Upper lobe of right lung (tissue), 1 donor: ENCODE results near the gene RIN2. TPM values are rescaled to one million over a fixed set of nuclear protein-coding genes. Genes with fewer than 3 reads are reported as not detected.

Experiments
- ATAC-seq: fragments of 200-7000 bp; cut with Tn5 transposase; one replicate; pipeline ENCODE4 v1.9.1; 2020; ENCODE audit warnings: mild to moderate bottlenecking, moderate library complexity
- DNase-seq: peaks from one replicate; pipeline ENCODE4 v3.0.0-alpha.2; 2020
- H3K27ac ChIP-seq: fragments of 200-600 bp; one replicate; pipeline ENCODE4 v1.8.0; 2022
- H3K27me3 ChIP-seq: fragments of 200-600 bp; one replicate; pipeline ENCODE4 v1.8.0; 2022; ENCODE audit warnings: mild to moderate bottlenecking
- H3K36me3 ChIP-seq: fragments of 200-600 bp; one replicate; pipeline ENCODE4 v1.8.0; 2022
- H3K4me1 ChIP-seq: fragments of 200-600 bp; one replicate; pipeline ENCODE4 v1.8.0; 2022
- H3K4me3 ChIP-seq: fragments of 200-600 bp; one replicate; pipeline ENCODE4 v1.8.0; 2022; ENCODE audit warnings: mild to moderate bottlenecking
- H3K9me3 ChIP-seq: fragments of 200-600 bp; one replicate; pipeline ENCODE4 v1.8.0; 2022
- intact Hi-C: fragments of 100-400 bp; cut with DNase I; formaldehyde crosslinking; loops from one replicate; pipeline ENCODE4 v1.11.0; 2022
- total RNA-seq: library from RNA; stranded (reverse); fragmentation: NEBNext Ultra II Directional; extraction: Animal tissue kit (Norgen Biotek cat#: 25700); gene quantifications from one replicate; pipeline ENCODE4 v1.2.1, GENCODE V29; 2021
- TF ChIP-seq, protein P1 (sequence below): fragments of 200-600 bp; IDR thresholded peaks from one replicate; pipeline ENCODE4 v1.8.0; 2022; ENCODE audit warnings: antibody characterized with exemption
- donor health status: DM: no; HTN: yes; CAD: no; lungs with severe emphysema.

RIN2 gene
- total RNA-seq, 1 donor from 2014 or later, result 116 TPM

DNA sequence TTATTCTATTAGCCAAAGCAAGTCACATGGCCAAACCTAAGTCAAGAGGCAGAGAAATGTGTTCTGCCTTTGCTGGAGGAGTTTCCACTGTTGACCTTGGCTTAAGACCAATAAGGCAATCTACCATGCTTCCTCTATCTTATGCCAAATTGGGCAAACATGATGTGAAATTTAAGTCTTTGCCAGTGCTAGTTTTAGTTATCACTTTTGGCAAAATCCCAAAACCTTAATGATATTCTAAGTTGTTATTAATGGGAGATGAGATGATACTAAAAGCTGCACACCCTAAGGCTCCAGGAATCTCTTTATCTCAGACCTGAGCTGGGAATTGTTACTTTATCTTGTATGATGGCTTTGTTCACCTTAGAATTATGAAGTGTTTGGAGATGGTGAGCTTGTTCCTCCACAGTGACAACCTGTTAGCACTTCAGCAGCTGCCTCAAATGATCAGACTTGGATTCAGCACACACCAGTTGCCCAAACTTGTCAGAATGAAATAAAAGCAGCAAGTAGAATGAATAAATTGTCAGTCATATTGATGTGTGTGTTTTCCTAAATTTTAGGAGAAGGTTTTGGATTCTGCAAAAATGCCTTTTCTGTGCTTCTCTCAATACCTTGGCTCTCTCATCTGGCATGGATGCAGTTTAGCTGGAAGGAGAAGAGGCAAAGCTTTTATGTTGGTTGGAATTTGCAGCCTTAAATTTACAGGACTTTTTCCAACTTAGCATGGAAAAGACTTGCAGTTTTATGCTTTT, 49.3 kb downstream of the RIN2 start:
- Histone ChIP-seq H3K36me3 (no peaks in the 10 kb centered on the region), H3K27me3 (no peaks in the 10 kb centered on the region), H3K9me3 (no peaks in the 10 kb centered on the region), H3K27ac (no peak overlapping the region), H3K4me3 (no peak overlapping the region), H3K4me1 (peaks cover 19% of the 10 kb centered on the region)
- DNase-seq, result no peak
- TF ChIP-seq, protein P1, sequence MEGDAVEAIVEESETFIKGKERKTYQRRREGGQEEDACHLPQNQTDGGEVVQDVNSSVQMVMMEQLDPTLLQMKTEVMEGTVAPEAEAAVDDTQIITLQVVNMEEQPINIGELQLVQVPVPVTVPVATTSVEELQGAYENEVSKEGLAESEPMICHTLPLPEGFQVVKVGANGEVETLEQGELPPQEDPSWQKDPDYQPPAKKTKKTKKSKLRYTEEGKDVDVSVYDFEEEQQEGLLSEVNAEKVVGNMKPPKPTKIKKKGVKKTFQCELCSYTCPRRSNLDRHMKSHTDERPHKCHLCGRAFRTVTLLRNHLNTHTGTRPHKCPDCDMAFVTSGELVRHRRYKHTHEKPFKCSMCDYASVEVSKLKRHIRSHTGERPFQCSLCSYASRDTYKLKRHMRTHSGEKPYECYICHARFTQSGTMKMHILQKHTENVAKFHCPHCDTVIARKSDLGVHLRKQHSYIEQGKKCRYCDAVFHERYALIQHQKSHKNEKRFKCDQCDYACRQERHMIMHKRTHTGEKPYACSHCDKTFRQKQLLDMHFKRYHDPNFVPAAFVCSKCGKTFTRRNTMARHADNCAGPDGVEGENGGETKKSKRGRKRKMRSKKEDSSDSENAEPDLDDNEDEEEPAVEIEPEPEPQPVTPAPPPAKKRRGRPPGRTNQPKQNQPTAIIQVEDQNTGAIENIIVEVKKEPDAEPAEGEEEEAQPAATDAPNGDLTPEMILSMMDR, result no peak
- ATAC-seq, result peak; percentile 69
- intact Hi-C loops, result no loop called here
